B cell (primary cell): Measurements from ENCODE around the gene MCAM.

Experiments
- EZH2 ChIP-seq: IDR thresholded peaks from 2 replicates; pipeline ENCODE4 v1.6.1; 2012; ENCODE audit warnings: borderline replicate concordance, low read depth, mild to moderate bottlenecking, moderate library complexity, low read length; ENCODE audit not compliant: insufficient read depth, poor library complexity, severe bottlenecking
- TF ChIP-seq, protein P1 (sequence below): fragments of 200-600 bp; IDR thresholded peaks from one replicate; pipeline ENCODE4 v1.8.0; 2022; ENCODE audit warnings: antibody characterized with exemption, mild to moderate bottlenecking

DNA sequence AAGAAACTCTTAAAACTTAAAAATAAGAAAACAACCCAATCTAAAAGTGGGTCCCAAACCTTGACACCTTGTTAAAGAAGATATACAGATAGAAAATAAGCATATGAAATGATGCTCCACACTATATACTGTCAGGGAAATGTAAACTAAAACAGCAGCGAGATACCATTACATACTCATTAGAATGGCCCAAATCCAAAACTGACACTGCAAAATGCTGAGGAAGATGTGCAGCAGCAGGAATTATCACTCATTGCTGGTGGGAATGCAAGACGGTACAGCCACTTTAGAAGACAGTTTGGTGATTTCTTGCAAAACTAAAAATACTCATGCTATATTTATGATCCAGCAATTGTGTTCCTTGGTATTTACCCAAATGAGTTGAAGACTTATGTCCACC is 12.4 kb upstream of the MCAM start:
- TF ChIP-seq, protein P1, sequence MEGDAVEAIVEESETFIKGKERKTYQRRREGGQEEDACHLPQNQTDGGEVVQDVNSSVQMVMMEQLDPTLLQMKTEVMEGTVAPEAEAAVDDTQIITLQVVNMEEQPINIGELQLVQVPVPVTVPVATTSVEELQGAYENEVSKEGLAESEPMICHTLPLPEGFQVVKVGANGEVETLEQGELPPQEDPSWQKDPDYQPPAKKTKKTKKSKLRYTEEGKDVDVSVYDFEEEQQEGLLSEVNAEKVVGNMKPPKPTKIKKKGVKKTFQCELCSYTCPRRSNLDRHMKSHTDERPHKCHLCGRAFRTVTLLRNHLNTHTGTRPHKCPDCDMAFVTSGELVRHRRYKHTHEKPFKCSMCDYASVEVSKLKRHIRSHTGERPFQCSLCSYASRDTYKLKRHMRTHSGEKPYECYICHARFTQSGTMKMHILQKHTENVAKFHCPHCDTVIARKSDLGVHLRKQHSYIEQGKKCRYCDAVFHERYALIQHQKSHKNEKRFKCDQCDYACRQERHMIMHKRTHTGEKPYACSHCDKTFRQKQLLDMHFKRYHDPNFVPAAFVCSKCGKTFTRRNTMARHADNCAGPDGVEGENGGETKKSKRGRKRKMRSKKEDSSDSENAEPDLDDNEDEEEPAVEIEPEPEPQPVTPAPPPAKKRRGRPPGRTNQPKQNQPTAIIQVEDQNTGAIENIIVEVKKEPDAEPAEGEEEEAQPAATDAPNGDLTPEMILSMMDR: no peak
- TF ChIP-seq EZH2: no peak
